GM18508 (cell line): Measurements from ENCODE around the gene TRAPPC5.

Experiments
- ATAC-seq: cut with Tn5 transposase; IDR thresholded peaks from one replicate; pipeline ENCODE4 v1.9.1; 2021; ENCODE audit warnings: moderate number of reproducible peaks; ENCODE audit not compliant: insufficient read depth, unreplicated experiment

The TRAPPC5 gene

GRCh38 chr19:7698583-7698982, 17.9 kb downstream of the TRAPPC5 start:
- ATAC-seq = no peak

DNA sequence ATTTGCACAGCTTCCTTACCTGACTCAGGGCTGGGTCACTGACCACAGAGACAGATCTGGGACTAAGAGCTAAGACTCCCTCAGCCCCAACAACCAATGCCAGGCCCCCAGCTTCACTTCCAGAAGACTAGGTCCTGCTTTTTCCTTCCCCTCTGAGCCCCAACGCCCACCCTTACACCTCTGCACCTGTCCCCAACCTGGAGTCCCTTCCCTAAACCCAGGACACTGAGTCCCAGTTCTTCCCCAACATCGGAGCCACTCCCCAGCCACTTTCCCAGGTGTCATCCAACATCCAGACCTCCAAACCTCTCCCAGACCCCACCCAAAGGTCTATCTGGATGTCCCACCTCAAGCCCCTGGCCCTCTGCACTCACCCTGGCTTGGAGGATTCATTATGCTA, 18.4 kb downstream of the TRAPPC5 start:
- ATAC-seq = no peak

DNA sequence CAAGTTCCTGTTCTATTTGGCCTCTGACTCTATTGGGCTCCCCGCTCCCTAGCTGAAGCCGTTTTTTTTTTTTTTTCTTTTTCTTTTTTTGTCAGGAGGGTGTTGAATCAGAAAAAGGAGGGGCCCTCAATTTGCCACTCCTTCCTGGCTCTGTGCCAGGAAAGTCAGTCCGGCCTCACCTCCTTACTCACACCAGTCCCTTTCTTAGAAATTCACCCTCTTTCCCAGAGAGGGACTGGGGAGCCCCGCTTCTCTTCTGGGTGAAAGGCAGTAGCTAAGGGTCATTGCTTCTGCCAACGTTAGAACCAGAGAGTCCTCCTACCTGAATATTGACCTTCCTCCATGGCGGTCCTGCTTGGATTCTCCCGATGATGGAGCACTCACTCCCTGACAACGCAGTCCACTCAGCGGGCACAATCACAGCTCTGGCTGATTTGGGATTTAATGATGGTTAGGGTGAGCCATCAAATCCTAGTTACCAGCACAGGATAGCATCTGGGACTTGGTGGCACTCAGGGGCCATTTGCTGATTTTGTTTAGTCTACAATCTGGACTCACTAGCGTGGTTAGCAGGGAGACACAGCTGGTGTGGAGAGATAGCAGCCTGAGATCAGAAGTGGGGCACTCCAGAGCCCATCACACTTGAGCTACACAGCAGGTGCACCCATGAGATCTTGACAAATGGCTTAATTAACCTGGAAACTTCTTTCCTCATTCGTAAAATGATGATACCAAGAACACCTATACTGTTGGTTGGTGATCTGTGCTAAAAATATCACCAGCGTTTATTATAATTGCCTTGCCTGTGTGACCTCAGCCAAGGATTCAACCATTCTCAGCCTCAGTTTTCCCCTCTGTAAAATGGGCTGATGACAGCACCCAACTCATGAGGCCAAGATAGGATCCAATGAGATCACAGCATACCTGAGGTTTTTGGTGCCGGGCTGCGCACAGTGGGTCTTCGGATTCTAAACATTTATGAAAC, 19.1 kb downstream of the TRAPPC5 start:
- ATAC-seq = no peak

DNA sequence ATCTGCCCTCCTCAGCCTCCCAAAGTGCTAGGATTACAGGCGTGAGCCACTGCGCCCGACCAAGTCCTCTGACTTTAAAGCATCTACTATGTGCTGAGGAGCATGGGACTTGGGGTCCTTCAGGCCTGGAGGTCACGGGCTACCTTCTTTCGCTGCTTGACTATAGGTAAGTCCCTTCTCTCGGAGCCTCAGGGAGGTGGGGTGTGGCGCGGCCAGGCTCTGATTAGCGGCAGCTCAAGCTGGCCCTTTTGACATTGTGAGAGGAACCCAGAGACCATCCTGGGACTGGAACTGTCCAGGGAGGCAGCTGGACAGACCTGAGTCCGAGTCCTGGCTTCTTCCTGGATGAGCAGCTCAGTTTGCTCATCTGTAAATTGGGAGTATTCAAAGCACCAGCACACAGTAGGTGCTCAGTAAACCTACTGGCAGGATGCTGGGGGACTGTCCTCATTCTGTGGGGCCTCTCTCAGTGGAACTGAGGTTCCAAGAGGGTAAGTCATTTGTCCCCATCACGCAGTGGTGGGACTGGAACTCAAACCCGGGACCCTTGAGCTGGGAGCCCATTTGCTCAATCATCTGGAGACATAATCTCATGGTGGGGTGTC, 20.5 kb downstream of the TRAPPC5 start:
- no peak for ATAC-seq

GRCh38 chr19:7701654-7702457, 21.2 kb downstream of the TRAPPC5 start, which contains the start of gene FCER2:
FCER2 (minus strand) TSS chr19:7702131; CDS start chr19:7699760, 2,371 bp downstream.
- no peak for ATAC-seq

DNA sequence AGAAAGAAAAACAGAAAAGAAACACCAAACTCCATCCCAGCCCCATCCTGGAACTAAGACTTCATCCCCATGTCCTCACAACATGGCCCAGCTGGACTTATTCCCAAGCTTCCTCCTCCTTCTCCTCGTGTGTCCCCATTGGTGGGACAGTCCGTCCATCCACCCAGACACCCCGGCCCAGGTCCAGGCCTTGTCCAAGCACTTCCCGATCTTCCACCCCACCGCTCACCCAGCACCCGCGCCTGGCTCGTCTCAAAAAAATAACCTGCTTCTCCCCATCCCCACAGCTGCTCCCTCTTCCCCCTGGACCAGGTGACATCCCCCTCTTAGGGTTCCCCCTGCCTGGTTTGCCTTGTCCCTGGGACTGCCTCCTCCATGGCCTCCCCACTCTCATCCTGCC, 22.7 kb downstream of the TRAPPC5 start:
- no peak for ATAC-seq

DNA sequence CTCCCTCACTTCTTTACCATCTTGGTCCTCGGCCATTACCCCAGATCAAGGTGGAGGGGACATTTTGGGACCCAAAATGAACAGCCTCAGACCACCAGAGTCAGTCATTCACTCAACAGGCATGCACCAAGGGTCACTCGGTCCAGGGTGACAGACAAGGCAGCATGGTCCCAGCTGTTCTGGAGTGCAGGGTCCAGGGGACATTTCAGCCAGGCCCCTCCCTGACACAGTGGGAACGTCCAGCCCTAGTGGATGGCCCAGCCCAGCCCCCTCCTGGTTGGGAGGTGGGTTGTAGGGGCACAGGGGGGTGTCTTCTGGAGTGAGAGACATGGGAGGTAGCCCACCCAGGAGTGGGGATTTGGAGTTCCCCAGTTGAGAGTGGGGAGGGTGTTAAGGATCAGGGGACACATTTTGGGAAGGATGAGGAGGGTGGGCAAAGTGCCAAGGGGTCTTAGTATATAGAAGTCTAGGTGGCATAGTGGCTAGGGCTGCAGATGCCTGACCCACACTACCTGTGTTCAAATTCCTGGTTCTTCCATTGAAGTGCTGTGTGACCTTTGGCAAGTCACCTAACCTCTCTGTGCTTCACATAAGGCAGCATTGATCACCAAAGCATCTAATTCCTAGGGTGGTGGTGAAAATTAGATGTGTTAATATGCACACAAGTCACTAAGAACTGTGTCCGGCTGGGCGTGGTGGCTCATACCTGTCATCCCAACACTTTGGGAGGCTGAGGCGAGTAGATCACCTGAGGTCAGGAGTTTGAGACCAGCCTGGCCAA, 23.8 kb downstream of the TRAPPC5 start:
- no peak for ATAC-seq

GRCh38 chr19:7705387-7706187, 25.0 kb downstream of the TRAPPC5 start:
- no peak for ATAC-seq

DNA sequence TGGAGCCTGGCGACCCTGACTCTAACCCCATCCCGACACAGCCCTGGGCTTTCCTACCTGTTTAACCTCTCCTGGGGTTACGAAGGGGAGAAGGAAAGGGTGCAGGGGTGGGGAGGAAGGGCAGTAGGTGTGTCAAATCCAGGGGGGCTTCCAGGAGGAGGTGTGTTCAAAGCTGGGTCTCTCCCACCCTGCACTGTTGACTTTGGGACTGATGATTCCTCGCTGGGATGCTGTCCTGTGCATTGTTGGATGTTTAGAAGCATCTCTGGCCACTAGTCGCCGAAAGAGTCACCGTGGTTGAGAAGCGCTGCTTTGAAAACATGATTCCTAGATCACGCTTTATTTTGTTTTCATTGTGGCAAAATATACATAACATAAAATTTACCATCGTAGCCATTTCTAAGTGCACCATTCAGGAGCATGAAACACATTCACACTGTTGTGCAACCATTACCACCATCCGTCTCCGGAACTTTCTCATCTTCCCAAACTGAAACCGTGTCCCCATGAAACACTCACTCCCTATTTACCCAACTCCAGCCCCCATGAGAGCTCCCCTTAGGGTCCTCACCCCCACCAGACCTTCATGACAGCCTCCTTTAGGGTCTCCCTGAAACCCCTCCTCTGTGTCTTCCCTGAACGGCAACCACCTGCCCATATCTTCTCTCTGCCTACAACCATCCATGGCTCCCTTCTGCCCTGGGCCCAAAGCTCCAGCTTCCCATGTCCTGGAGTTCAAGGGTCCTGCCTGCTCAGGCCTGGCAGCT, 25.7 kb downstream of the TRAPPC5 start:
- no peak for ATAC-seq

- ATAC-seq = no peak
Measured at GRCh38 chr19:7706955-7707456, 26.4 kb downstream of the TRAPPC5 start.

- ATAC-seq = no peak
Measured at GRCh38 chr19:7709932-7710460, 29.4 kb downstream of the TRAPPC5 start.

DNA sequence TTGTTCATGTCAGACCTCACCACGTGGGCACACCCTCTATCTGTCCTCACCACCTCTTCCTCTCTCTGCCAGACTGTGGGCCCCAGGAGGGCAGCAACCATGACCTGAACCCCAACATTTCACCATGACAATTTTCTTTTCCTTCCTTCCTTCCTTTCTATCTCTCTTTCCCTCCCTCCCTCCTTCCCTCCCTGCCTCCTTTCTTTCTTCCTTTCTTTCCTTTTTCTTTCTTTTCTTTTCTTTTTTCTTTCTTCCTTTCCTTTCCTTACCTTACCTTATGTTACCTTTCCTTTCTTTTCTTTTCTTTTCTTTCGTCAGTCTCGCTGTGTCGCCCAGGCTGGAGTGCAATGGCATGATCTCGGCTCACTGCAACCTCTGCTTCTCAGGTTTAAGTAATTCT, 30.0 kb downstream of the TRAPPC5 start:
- ATAC-seq = no peak

GRCh38 chr19:7715671-7716070, 35.0 kb downstream of the TRAPPC5 start:
- ATAC-seq = no peak

GRCh38 chr19:7716762-7717161, 36.1 kb downstream of the TRAPPC5 start:
- no peak for ATAC-seq

- ATAC-seq = no peak
Measured at GRCh38 chr19:7718668-7719067, 38.0 kb downstream of the TRAPPC5 start.

DNA sequence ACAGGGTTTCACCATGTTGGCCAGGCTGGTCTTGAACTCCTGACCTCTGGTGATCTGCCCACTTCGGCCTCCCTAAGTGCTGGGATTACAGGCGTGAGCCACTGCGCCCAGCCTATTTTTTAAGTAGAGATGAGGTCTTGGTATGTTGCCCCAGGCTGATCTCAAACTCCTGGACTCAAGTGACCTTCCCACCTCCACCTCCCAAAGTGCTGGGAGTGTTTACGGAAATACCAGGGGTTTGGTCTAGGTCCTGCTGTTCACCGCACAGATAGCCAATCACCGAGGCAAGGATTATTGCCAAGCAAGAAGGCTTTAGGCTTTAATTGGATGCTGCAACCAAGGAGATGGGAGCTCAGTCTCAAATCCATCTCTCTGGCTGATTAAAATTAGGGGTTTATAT, 39.7 kb downstream of the TRAPPC5 start:
- no peak for ATAC-seq

GRCh38 chr19:7722231-7722651, 41.6 kb downstream of the TRAPPC5 start:
- no peak for ATAC-seq

- ATAC-seq = no peak
Measured at GRCh38 chr19:7725791-7726190, 45.2 kb downstream of the TRAPPC5 start.
